Neuronal stem cell (in vitro differentiated cells): ENCODE results near the gene PPP2CA.
"Not testable (repeated sequence)": the region's sequence is repeated elsewhere in the genome, so short reads cannot be mapped to it uniquely, and the experiment has no call there.

ENCODE experiments used
- DNase-seq: peaks from one replicate; pipeline ENCODE4 v3.0.0-alpha.2; 2013; ENCODE audit warnings: low spot score
- H2AFZ ChIP-seq: one replicate; pipeline ENCODE4 v1.6.1; 2013; ENCODE audit warnings: mild to moderate bottlenecking, low read length, inconsistent platforms
- H2AK5ac ChIP-seq: 2 replicates; pipeline ENCODE4 v1.6.1; 2013; ENCODE audit warnings: low read depth, mild to moderate bottlenecking, inconsistent platforms, low read length, moderate library complexity, mixed read lengths
- H2BK120ac ChIP-seq: 2 replicates; pipeline ENCODE4 v1.6.1; 2013; ENCODE audit warnings: low read depth, mild to moderate bottlenecking, inconsistent platforms, low read length, moderate library complexity, mixed read lengths
- H2BK12ac ChIP-seq: one replicate; pipeline ENCODE4 v1.6.1; 2013; ENCODE audit warnings: low read length, inconsistent platforms
- H2BK15ac ChIP-seq: 2 replicates; pipeline ENCODE4 v1.6.1; 2013; ENCODE audit warnings: mild to moderate bottlenecking, low read length, inconsistent platforms, mixed read lengths
- H2BK5ac ChIP-seq: one replicate; pipeline ENCODE4 v1.6.1; 2013; ENCODE audit warnings: inconsistent platforms, mild to moderate bottlenecking, low read length, moderate library complexity
- H3K14ac ChIP-seq: one replicate; pipeline ENCODE4 v1.6.1; 2013; ENCODE audit warnings: low read length, inconsistent platforms
- H3K18ac ChIP-seq: 2 replicates; pipeline ENCODE4 v1.6.1; 2013; ENCODE audit warnings: low read length, inconsistent platforms
- H3K23ac ChIP-seq: 2 replicates; pipeline ENCODE4 v1.6.1; 2013; ENCODE audit warnings: low read depth, mild to moderate bottlenecking, mixed read lengths, low read length, inconsistent platforms; ENCODE audit not compliant: poor library complexity
- H3K27ac ChIP-seq: replicated peaks from 3 replicates; pipeline ENCODE4 v1.5.1; 2013; ENCODE audit warnings: low read length, inconsistent platforms
- H3K27me3 ChIP-seq, 3 experiments: 2 replicates each; pipeline ENCODE4 v1.6.1; 2013; ENCODE audit warnings: low read length in 3 of 3, mild to moderate bottlenecking in 2 of 3, inconsistent platforms in 1 of 3, low read depth in 1 of 3, mixed read lengths in 1 of 3, moderate library complexity in 1 of 3; ENCODE audit not compliant: control insufficient read depth in 3 of 3, insufficient read depth in 3 of 3
- H3K36me3 ChIP-seq, 2 donors: replicated peaks in 1 of 2; 2 replicates each; pipeline ENCODE4 v1.6.1; 2013; ENCODE audit warnings: low read length in 2 of 2; ENCODE audit not compliant: control insufficient read depth in 2 of 2, insufficient read depth in 2 of 2
- H3K4ac ChIP-seq: 2 replicates; pipeline ENCODE4 v1.6.1; 2013; ENCODE audit warnings: inconsistent platforms, mild to moderate bottlenecking, low read length, moderate library complexity
- H3K4me1 ChIP-seq, 2 donors: 1 replicate in 1 of 2; 2 replicates in 1 of 2; pipeline ENCODE4 v1.6.1; 2013; ENCODE audit warnings: low read length in 2 of 2, low read depth in 1 of 2; ENCODE audit not compliant: control insufficient read depth in 2 of 2, insufficient read depth in 1 of 2
- H3K4me2 ChIP-seq: one replicate; pipeline ENCODE4 v1.6.1; 2013; ENCODE audit warnings: mild to moderate bottlenecking, low read length, inconsistent platforms; ENCODE audit not compliant: insufficient read depth, poor library complexity, severe bottlenecking
- H3K4me3 ChIP-seq, 2 donors: 2 replicates each; pipeline ENCODE4 v1.5.1; 2013; ENCODE audit warnings: low read length in 2 of 2, mild to moderate bottlenecking in 2 of 2, inconsistent platforms in 1 of 2, moderate library complexity in 1 of 2
- H3K79me1 ChIP-seq: one replicate; pipeline ENCODE4 v1.6.1; 2013; ENCODE audit warnings: low read depth, mild to moderate bottlenecking, inconsistent platforms, low read length, moderate library complexity
- H3K9ac ChIP-seq: one replicate; pipeline ENCODE4 v1.6.1; 2013; ENCODE audit warnings: mild to moderate bottlenecking, low read depth, low read length, inconsistent platforms; ENCODE audit not compliant: poor library complexity
- H3K9me3 ChIP-seq, 2 donors: replicated peaks in 1 of 2; 2 replicates each; pipeline versions ENCODE3 to v1.6.1; 2013; ENCODE audit warnings: low read length in 2 of 2, mild to moderate bottlenecking in 2 of 2, inconsistent platforms in 1 of 2, low read depth in 1 of 2, mixed read lengths in 1 of 2, moderate library complexity in 1 of 2; ENCODE audit not compliant: control insufficient read depth in 2 of 2, insufficient read depth in 1 of 2
- H4K8ac ChIP-seq: one replicate; pipeline ENCODE4 v1.6.1; 2013; ENCODE audit warnings: low read depth, mild to moderate bottlenecking, inconsistent platforms, low read length, moderate library complexity
- H4K91ac ChIP-seq: one replicate; pipeline ENCODE4 v1.6.1; 2013; ENCODE audit warnings: low read length, low read depth, mild to moderate bottlenecking, inconsistent platforms; ENCODE audit not compliant: poor library complexity
- WGBS, 2 donors: extraction: QIAGEN DNeasy Blood & Tissue Kit; methylation state at CpG; one replicate each; pipeline ENCODE4 v1.1.7; 2013; ENCODE audit warnings: missing lambda C conversion rate in 2 of 2, mixed read lengths in 1 of 2; ENCODE audit not compliant: insufficient read length in 2 of 2, insufficient replicate concordance in 1 of 2; ENCODE audit errors: extremely low coverage in 2 of 2; 5-methylcytosine and 5-hydroxymethylcytosine counted together

The PPP2CA gene

DNA sequence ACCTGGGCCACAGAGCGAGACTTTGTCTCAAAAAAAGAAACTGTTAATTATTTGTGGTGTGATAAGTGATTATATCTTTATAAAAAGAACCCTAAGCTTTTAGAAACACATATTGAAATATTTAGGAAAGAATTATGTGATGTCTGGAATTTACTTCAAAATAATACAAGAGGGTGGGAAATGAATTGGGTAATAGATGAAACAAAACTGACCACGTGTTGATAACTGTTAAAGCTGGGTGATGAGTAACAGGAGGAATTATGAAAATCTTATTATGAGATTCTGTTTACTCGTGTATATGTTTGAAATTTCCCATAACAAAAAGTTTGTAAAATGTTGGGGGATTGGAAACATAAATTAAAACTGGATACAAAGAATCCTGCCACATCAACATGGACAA, 33.0 kb upstream of the PPP2CA start:
- no peak for DNase-seq
- Histone ChIP-seq H3K9me3 (no peaks in the 10 kb centered on the region), H3K79me1 (no peaks in the 10 kb centered on the region), H3K27me3 (peaks cover 0 to 1% (median 0%) of the 10 kb centered on the region in 3 experiments), H3K14ac (no peak overlapping the region), H2AK5ac (no peak overlapping the region), H2BK120ac (no peak overlapping the region), H2BK15ac (no peak overlapping the region), H3K23ac (no peak overlapping the region), H4K8ac (no peak overlapping the region), H3K4me3 (no peak overlapping the region), H3K4me2 (no peak overlapping the region), H3K4ac (no peak overlapping the region), H3K9ac (no peak overlapping the region), H3K18ac (no peak overlapping the region), H2BK12ac (no peak overlapping the region), H2BK5ac (no peak overlapping the region), H4K91ac (no peak overlapping the region), H3K4me1 (no peaks in the 10 kb centered on the region), H3K27ac (no peak overlapping the region), H3K36me3 (no peaks in the 10 kb centered on the region), H2AFZ (no peak overlapping the region)
- no CpG with 5 or more reads among the region's 3 CpGs for WGBS, 2 donors

GRCh38 chr5:134257176-134257575, 31.3 kb upstream of the PPP2CA start:
- DNase-seq: no peak

GRCh38 chr5:134255418-134256150, 29.7 kb upstream of the PPP2CA start:
- Histone ChIP-seq H2AFZ (no peak overlapping the region), H2BK12ac (no peak overlapping the region), H3K36me3 (no peaks in the 10 kb centered on the region), H2BK120ac (no peak overlapping the region), H3K14ac (no peak overlapping the region), H3K18ac (no peak overlapping the region), H2BK5ac (no peak overlapping the region), H3K4me3 (no peak overlapping the region), H3K27ac (no peak overlapping the region), H3K4me2 (no peak overlapping the region), H3K4ac (no peak overlapping the region), H2BK15ac (no peak overlapping the region), H2AK5ac (no peak overlapping the region), H3K79me1 (no peaks in the 10 kb centered on the region), H3K4me1 (no peaks in the 10 kb centered on the region), H3K9me3 (no peaks in the 10 kb centered on the region), H4K8ac (no peak overlapping the region), H3K9ac (no peak overlapping the region), H3K23ac (no peak overlapping the region), H4K91ac (no peak overlapping the region), H3K27me3 (peaks cover 0 to 2% (median 0%) of the 10 kb centered on the region in 3 experiments)
- WGBS, 2 donors: no CpG with 5 or more reads among the region's 2 CpGs
- DNase-seq: no peak

More at GRCh38 chr5:134257176-134257575, 31.3 kb upstream of the PPP2CA start:
- Histone ChIP-seq H3K18ac (no peak overlapping the region), H2AFZ (no peak overlapping the region), H3K4me3 (no peak overlapping the region), H3K9me3 (no peaks in the 10 kb centered on the region), H3K79me1 (no peaks in the 10 kb centered on the region), H3K4me1 (no peaks in the 10 kb centered on the region), H3K27ac (no peak overlapping the region), H2BK15ac (no peak overlapping the region), H3K4ac (no peak overlapping the region), H3K9ac (no peak overlapping the region), H2BK120ac (no peak overlapping the region), H3K23ac (no peak overlapping the region), H4K8ac (no peak overlapping the region), H2BK12ac (no peak overlapping the region), H3K4me2 (no peak overlapping the region), H4K91ac (no peak overlapping the region), H2AK5ac (no peak overlapping the region), H3K27me3 (peaks cover 0 to 2% (median 0%) of the 10 kb centered on the region in 3 experiments), H3K36me3 (no peaks in the 10 kb centered on the region), H2BK5ac (no peak overlapping the region), H3K14ac (no peak overlapping the region)
- WGBS, 2 donors: no CpG with 5 or more reads among the region's 3 CpGs

DNA sequence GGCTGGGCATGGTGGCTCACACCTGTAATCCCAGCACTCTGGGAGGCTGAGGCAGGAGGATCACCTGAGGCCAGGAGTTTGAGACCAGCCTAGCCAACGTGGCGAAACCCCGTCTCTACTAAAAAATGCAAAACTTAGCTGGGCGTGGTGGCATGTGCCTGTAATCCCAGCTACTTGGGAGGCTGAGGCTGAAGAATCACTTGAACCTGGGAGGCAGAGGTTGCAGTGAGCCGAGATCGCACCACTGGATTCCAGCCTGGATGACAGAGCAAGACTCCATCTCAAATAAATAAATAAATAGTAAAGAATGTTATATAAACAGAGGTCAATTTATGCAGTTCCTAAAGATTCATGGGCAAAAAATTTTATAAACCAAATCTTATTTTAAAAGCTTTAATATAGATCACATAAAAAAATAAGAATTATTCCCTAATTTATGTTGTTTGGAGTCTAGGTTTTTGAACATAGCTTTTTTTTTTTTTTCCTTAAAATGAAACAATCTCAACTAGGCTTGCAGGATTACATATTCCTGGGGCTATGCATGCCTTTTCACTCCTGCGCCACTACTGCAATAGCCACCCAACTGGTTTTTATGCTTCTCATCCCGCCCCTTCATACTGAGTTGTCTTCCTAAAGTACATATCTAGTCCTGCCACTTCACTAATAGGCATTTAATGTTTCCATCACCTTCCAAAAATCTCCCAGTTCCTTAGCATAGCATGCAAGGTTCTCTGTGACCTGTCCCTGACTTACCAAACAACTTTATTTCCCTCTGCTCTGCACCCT, 27.7 kb upstream of the PPP2CA start:
- H3K9ac ChIP-seq, H2BK120ac ChIP-seq, H2AK5ac ChIP-seq, H2BK12ac ChIP-seq, H2AFZ ChIP-seq, H3K27me3 ChIP-seq, H3K14ac ChIP-seq, H3K23ac ChIP-seq, DNase-seq, H3K9me3 ChIP-seq, H2BK15ac ChIP-seq, H4K8ac ChIP-seq, H3K79me1 ChIP-seq, H3K4me2 ChIP-seq, H3K4me3 ChIP-seq, H4K91ac ChIP-seq, H3K18ac ChIP-seq, H3K27ac ChIP-seq, H3K36me3 ChIP-seq, H3K4ac ChIP-seq, H2BK5ac ChIP-seq, H3K4me1 ChIP-seq: not testable (repeated sequence)
- WGBS, 2 donors: no CpG with 5 or more reads among the region's 8 CpGs
